Neural progenitor cell (in vitro differentiated cells): Measurements from ENCODE around the gene FER.

Experiments used
- EZH2 ChIP-seq: fragments of 200-600 bp; sonication (generic); IDR thresholded peaks from 2 replicates; pipeline ENCODE4 v1.6.1; 2017; ENCODE audit warnings: antibody characterized with exemption, mild to moderate bottlenecking, moderate library complexity
- EZH2phosphoT487 ChIP-seq: fragments of 200-600 bp; sonication (generic); IDR thresholded peaks from 2 replicates; pipeline ENCODE4 v1.6.1; 2017; ENCODE audit warnings: antibody characterized with exemption
- TF ChIP-seq, protein P1 (sequence below): fragments of 200-600 bp; sonication (generic); IDR thresholded peaks from 2 replicates; pipeline ENCODE4 v1.5.1; 2017; ENCODE audit warnings: antibody characterized with exemption, mild to moderate bottlenecking

DNA sequence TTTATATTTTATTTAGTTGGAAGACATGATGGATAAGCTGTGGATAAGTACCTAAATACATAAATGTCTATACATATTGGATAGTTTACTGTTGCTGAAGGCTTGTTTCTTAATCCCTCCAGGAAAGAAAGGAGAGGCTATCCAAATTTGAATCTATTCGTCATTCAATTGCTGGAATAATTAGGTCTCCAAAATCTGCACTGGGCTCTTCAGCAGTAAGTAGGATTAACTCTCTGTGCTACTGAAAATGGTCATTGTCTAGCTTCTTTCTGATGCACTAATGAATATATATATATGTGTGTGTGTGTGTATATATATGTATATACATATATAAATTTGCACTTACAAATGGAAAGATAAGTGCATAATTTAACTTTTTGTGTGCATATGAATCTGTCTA, 198.3 kb downstream of the FER start:
- TF ChIP-seq, protein P1, sequence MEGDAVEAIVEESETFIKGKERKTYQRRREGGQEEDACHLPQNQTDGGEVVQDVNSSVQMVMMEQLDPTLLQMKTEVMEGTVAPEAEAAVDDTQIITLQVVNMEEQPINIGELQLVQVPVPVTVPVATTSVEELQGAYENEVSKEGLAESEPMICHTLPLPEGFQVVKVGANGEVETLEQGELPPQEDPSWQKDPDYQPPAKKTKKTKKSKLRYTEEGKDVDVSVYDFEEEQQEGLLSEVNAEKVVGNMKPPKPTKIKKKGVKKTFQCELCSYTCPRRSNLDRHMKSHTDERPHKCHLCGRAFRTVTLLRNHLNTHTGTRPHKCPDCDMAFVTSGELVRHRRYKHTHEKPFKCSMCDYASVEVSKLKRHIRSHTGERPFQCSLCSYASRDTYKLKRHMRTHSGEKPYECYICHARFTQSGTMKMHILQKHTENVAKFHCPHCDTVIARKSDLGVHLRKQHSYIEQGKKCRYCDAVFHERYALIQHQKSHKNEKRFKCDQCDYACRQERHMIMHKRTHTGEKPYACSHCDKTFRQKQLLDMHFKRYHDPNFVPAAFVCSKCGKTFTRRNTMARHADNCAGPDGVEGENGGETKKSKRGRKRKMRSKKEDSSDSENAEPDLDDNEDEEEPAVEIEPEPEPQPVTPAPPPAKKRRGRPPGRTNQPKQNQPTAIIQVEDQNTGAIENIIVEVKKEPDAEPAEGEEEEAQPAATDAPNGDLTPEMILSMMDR = no peak
- TF ChIP-seq EZH2phosphoT487 (no peak), EZH2 (no peak)
